ENCODE measurements around the gene BTLA. TPM values are rescaled to one million over a fixed set of nuclear protein-coding genes. Genes with fewer than 3 reads are reported as not detected.

Gene BTLA
- total RNA-seq, 1 donor from 2014 or later, result not detected

DNA sequence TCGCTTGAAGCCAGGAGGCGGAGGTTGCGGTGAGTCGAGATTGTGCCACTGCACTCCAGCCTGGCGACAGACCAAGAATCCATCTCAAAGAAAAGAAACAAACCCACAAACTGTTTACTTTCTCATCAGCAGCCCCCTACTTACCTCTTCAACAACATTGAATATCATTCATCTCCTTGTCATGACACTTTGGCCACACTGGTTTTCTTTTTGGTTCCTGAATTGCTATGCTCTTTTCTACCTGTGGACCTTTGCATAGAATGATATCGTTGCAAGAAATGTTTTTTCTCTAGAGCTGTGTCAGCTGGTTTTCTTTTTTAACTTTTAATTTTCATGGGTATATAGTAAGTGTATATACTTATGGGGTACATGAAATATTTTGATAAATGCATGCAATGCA, 83.9 kb downstream of the BTLA start:
- Mint-ChIP-seq H3K27me3 (ENCODE audit: low read depth) (peaks cover 6% of the 10 kb centered on the region), H3K27ac (ENCODE audit: unreplicated experiment) (no peak overlapping the region), H3K4me1 (no peaks in the 10 kb centered on the region), H3K9me3 (peaks cover 8% of the 10 kb centered on the region), H3K4me3 (no peak overlapping the region), H3K36me3 (ENCODE audit: low read depth) (peaks cover 7% of the 10 kb centered on the region)
- no peak for DNase-seq (ENCODE audit: low read depth, low spot score)
- TF ChIP-seq, protein P1, sequence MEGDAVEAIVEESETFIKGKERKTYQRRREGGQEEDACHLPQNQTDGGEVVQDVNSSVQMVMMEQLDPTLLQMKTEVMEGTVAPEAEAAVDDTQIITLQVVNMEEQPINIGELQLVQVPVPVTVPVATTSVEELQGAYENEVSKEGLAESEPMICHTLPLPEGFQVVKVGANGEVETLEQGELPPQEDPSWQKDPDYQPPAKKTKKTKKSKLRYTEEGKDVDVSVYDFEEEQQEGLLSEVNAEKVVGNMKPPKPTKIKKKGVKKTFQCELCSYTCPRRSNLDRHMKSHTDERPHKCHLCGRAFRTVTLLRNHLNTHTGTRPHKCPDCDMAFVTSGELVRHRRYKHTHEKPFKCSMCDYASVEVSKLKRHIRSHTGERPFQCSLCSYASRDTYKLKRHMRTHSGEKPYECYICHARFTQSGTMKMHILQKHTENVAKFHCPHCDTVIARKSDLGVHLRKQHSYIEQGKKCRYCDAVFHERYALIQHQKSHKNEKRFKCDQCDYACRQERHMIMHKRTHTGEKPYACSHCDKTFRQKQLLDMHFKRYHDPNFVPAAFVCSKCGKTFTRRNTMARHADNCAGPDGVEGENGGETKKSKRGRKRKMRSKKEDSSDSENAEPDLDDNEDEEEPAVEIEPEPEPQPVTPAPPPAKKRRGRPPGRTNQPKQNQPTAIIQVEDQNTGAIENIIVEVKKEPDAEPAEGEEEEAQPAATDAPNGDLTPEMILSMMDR (conservative IDR thresholded peaks at IDR 0.05), result no peak

Other genes with a start within 250 kb of the BTLA start
- 0.42 and 0.55 TPM in 2 replicates for gene SLC9C1, start 205.3 kb downstream of the BTLA start, total RNA-seq
- 66.7 and 67.0 TPM in 2 replicates for gene CD200, start 166.3 kb downstream of the BTLA start, total RNA-seq
- 46.1 and 47.4 TPM in 2 replicates for gene ATG3, start 62.5 kb upstream of the BTLA start, total RNA-seq
- 44.9 and 47.6 TPM in 2 replicates for gene SLC35A5, start 62.6 kb upstream of the BTLA start, total RNA-seq
- 42.1 and 49.8 TPM in 2 replicates for gene CCDC80, start 141.7 kb upstream of the BTLA start, total RNA-seq

All from neural crest cell (in vitro differentiated cells).